ENCODE results near the gene NFRKB. TPM values are rescaled to one million over a fixed set of nuclear protein-coding genes. Genes with fewer than 3 reads are reported as not detected.
"Not testable (repeated sequence)": the region's sequence is repeated elsewhere in the genome, so short reads cannot be mapped to it uniquely, and the experiment has no call there.

Gene NFRKB
- total RNA-seq, 3 donors from 2014 or later: 19.5 to 27.0 (median 23.7) TPM

- H3K9me3 ChIP-seq: no peaks in the 10 kb centered on the region
- intact Hi-C loops (cut with DNase I, micrococcal nuclease): no loop called here
- H3K4me1 ChIP-seq (ENCODE audit: low read depth): no peaks in the 10 kb centered on the region
- H3K36me3 ChIP-seq (ENCODE audit: low read depth): peaks cover 17% of the 10 kb centered on the region
- H3K4me3 ChIP-seq: no peak overlapping the region
- ATAC-seq: no peak
- no peak for DNase-seq
- TF ChIP-seq CTCF (IDR thresholded peaks at IDR 0.05): no peak
Observed at GRCh38 chr11:129880311-129880710, 15.1 kb downstream of the NFRKB start.

GRCh38 chr11:129871914-129872313 is 23.5 kb downstream of the NFRKB start:
- Histone ChIP-seq H3K9me3 (no peaks in the 10 kb centered on the region), H3K4me1 (ENCODE audit: low read depth) (no peaks in the 10 kb centered on the region), H3K4me3 (no peak overlapping the region), H3K36me3 (ENCODE audit: low read depth) (peaks cover 33% of the 10 kb centered on the region)
- intact Hi-C loops (cut with DNase I, micrococcal nuclease): no loop called here
- no peak for TF ChIP-seq CTCF (IDR thresholded peaks at IDR 0.05)
- no peak for ATAC-seq
- DNase-seq: no peak

GRCh38 chr11:129868626-129869025 is 26.8 kb downstream of the NFRKB start:
- H3K9me3 ChIP-seq; intact Hi-C loops (cut with DNase I, micrococcal nuclease); DNase-seq; ATAC-seq; H3K4me3 ChIP-seq; H3K4me1 ChIP-seq (ENCODE audit: low read depth): not testable (repeated sequence)
- peaks cover 13% of the 10 kb centered on the region for H3K36me3 ChIP-seq (ENCODE audit: low read depth)

DNA sequence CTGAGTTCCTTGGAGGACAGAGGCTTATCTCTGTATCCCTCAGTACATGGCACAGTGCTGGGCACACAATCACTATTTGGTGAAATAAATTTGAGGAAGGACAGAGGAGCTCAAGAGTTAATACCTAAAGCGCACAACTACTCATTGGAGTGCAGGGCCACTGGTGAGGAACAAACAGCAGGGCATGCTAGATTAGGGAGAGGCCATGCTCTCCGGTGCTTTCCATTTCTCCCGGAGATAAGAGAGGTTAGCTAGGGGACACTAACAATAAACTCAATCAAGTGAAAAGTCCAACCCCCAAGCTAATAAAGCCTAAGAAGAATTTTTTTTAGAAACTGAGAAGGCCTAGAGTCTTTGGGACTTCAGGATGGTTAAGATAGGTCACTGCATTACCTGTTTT is 29.1 kb downstream of the NFRKB start:
- no peaks in the 10 kb centered on the region for H3K9me3 ChIP-seq
- H3K36me3 ChIP-seq (ENCODE audit: low read depth): peaks cover 7% of the 10 kb centered on the region
- no peak for TF ChIP-seq CTCF (IDR thresholded peaks at IDR 0.05)
- no peak overlapping the region for H3K4me3 ChIP-seq
- DNase-seq (no peak), ATAC-seq (no peak)
- intact Hi-C loops (cut with DNase I, micrococcal nuclease): no loop called here
- H3K4me1 ChIP-seq (ENCODE audit: low read depth): no peaks in the 10 kb centered on the region

DNA sequence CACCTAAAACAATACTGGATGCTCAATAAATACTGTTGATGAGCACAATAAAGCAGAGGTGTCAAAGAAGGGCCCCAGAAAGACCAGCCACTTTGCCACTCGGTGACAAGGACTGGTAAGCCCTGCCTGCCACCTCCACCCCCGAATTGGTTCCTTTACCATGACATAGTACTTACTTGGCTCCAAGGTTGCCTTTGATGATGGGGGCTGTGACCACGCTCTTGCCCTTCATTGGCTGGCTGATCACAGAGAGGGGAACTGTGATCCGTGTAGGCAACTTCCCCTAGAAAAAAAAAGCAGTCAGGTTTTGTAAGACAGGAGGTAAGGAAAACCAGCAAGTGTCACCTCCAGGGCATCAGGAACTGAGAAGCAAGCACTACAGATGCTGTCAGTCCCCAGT is 29.7 kb downstream of the NFRKB start:
- ATAC-seq: no peak
- intact Hi-C loops (cut with DNase I, micrococcal nuclease): no loop called here
- H3K36me3 ChIP-seq (ENCODE audit: low read depth): peaks cover 7% of the 10 kb centered on the region

DNA sequence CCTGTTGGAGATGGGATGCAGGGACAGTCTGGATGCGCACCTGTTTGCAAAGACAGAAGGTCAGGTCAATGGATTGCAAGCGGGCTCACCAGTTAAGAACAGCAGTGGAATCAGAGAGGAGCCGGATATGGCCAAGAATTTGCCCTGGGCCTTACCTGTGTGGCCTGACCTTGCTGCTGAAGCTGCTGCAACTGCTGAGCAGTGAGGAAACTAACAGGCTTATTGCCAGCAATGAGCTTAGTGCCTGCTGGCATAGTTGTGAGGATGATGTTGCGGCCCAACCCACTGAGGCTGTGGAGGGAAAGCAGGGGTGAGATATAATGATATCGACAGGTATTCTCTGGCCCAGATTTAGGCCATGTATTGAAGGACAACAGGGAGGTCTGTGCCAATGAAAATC is 30.6 kb downstream of the NFRKB start:
- H3K4me1 ChIP-seq (ENCODE audit: low read depth): no peaks in the 10 kb centered on the region
- intact Hi-C loops (cut with DNase I, micrococcal nuclease): no loop called here
- ATAC-seq: no peak
- H3K36me3 ChIP-seq (ENCODE audit: low read depth): no peaks in the 10 kb centered on the region
- no peak for TF ChIP-seq CTCF (IDR thresholded peaks at IDR 0.05)
- no peak for DNase-seq
- H3K4me3 ChIP-seq: no peak overlapping the region
- H3K9me3 ChIP-seq: no peaks in the 10 kb centered on the region

More for the DNA sequence above, 29.7 kb downstream of the NFRKB start:
- no peak for DNase-seq
- no peak for TF ChIP-seq CTCF (IDR thresholded peaks at IDR 0.05)
- Histone ChIP-seq H3K9me3 (no peaks in the 10 kb centered on the region), H3K4me1 (ENCODE audit: low read depth) (no peaks in the 10 kb centered on the region), H3K4me3 (no peak overlapping the region)

Data from mucosa of descending colon (tissue), 3 donors.